Heart left ventricle (tissue), 16 donors: ENCODE measurements around the gene KIFBP. TPM values are rescaled to one million over a fixed set of nuclear protein-coding genes. Genes with fewer than 3 reads are reported as not detected.

ENCODE experiments used
- ATAC-seq, 4 donors: fragments of 200-7000 bp; cut with Tn5 transposase; one replicate each; pipeline ENCODE4 v1.9.1; 2020 to 2022; ENCODE audit warnings: moderate library complexity in 4 of 4, mild to moderate bottlenecking in 3 of 4, moderate number of reproducible peaks in 1 of 4
- DNase-seq, 5 donors: peaks; one replicate each; pipeline ENCODE4 v3.0.0-alpha.2; 2020
- H3K27ac ChIP-seq, 12 donors: fragments of 200-600 bp; sonication (generic) in 4 of 12; one replicate each; pipeline versions ENCODE4 v1.5.0 to v1.8.0; 2016 to 2022; ENCODE audit warnings: mild to moderate bottlenecking in 2 of 12
- H3K27me3 ChIP-seq, 9 donors: fragments of 200-600 bp; sonication (generic) in 2 of 9; one replicate each; pipeline versions ENCODE4 v1.5.1 to v1.8.0; 2016 to 2022; ENCODE audit warnings: mild to moderate bottlenecking in 3 of 9
- H3K36me3 ChIP-seq, 9 donors: fragments of 200-600 bp; sonication (generic) in 2 of 9; one replicate each; pipeline versions ENCODE4 v1.5.0 to v1.8.0; 2018 to 2022; ENCODE audit warnings: mild to moderate bottlenecking in 2 of 9
- H3K4me1 ChIP-seq, 12 donors: fragments of 200-600 bp; sonication (generic) in 4 of 12; one replicate each; pipeline versions ENCODE4 v1.5.0 to v1.8.0; 2016 to 2022; ENCODE audit warnings: mild to moderate bottlenecking in 3 of 12
- H3K4me3 ChIP-seq, 12 donors: fragments of 200-600 bp; sonication (generic) in 4 of 12; one replicate each; pipeline versions ENCODE4 v1.5.0 to v1.8.0; 2017 to 2022; ENCODE audit warnings: mild to moderate bottlenecking in 9 of 12, moderate library complexity in 4 of 12
- H3K9me3 ChIP-seq, 12 donors: fragments of 200-600 bp; sonication (generic) in 4 of 12; one replicate each; pipeline versions ENCODE4 v1.5.0 to v1.8.0; 2016 to 2022; ENCODE audit warnings: mild to moderate bottlenecking in 1 of 12
- POLR2A ChIP-seq, 2 donors: fragments of 450-650 bp; IDR thresholded peaks; one replicate each; pipeline ENCODE4 v1.6.1; 2017; ENCODE audit warnings: antibody characterized with exemption in 2 of 2, mild to moderate bottlenecking in 2 of 2, moderate library complexity in 2 of 2
- WGBS, 4 donors: extraction: QIAGEN DNeasy Blood & Tissue Kit in 2 of 4; methylation state at CpG; one replicate each; pipeline versions ENCODE4 v1.1.5 to v1.1.7; 2013 to 2018; 5-methylcytosine and 5-hydroxymethylcytosine counted together
- intact Hi-C, 10 donors: fragments of 100-400 bp; cut with DNase I; formaldehyde crosslinking; loops; one replicate each; pipeline versions ENCODE4 v1.11.1 to v1.14.2; 2022
- polyA plus RNA-seq, 2 donors: library from polyadenylated mRNA; stranded (reverse); fragments of 200-250 nt; gene quantifications; one replicate each; pipeline ENCODE4 v1.2.3, GENCODE V29; 2013
- total RNA-seq, 9 donors: library from RNA; depleted of rRNA in 2 of 9; stranded (reverse); fragments of >200 nt in 2 of 9; fragmentation: NEBNext Ultra II Directional in 3 of 9; extraction: Animal tissue kit (Norgen Biotek cat#: 25700) in 3 of 9; gene quantifications; one replicate each; pipeline versions ENCODE4 v1.1.0 to v1.2.4, GENCODE V29; 2016 to 2023
- TF ChIP-seq, protein P1 (sequence below), 12 donors: fragments of 200-600 bp; sonication (generic) in 4 of 12; IDR thresholded peaks; one replicate each; pipeline versions ENCODE4 v1.5.0 to v1.8.0; 2018 to 2022; ENCODE audit warnings: antibody characterized with exemption in 12 of 12, mild to moderate bottlenecking in 5 of 12
- donor health status: ischemic (EF 13 %, LVEDD 7.1; RV severe dilation, severe dysfunction).
- donor health status: healthy with polysubstance abuse.
- donor health status: DM: no; HTN: yes; CAD: no.
- donor health status: DM: no; HTN: no; CAD: no.
- donor health status: ischemic (EF 25% LVEDD 6.9; RV normal size, moderate dysfunction).
- donor health status: ischemic (EF 25% LVEDD 5.7; RV mildly dilated, moderate dysfunction).
- donor health status: healthy.
- donor health status: DM: yes; HTN: yes; CAD: no.
- donor health status: ischemic (EF 35%, LVEDD 5.7; RV mildly dilated, moderate dysfunction).
- donor health status: nonischemic (EF 11% LVEDD 7.7; RV severe dilation, severe dysfunction).
- donor health status: DM: yes; HTN: yes; CAD: no.
- donor health status: PGD.
- donor health status: ischemic (EF 29% LVEDD 5.4; RV normal size, mild dysfunction).
- donor health status: nonischemic (EF 23%, LVEDD 6.1; RV moderate dilation, normal function).

The KIFBP gene
- total and polyA plus RNA-seq, 11 donors = 21.4 to 70.6 (median 56.4) TPM

DNA sequence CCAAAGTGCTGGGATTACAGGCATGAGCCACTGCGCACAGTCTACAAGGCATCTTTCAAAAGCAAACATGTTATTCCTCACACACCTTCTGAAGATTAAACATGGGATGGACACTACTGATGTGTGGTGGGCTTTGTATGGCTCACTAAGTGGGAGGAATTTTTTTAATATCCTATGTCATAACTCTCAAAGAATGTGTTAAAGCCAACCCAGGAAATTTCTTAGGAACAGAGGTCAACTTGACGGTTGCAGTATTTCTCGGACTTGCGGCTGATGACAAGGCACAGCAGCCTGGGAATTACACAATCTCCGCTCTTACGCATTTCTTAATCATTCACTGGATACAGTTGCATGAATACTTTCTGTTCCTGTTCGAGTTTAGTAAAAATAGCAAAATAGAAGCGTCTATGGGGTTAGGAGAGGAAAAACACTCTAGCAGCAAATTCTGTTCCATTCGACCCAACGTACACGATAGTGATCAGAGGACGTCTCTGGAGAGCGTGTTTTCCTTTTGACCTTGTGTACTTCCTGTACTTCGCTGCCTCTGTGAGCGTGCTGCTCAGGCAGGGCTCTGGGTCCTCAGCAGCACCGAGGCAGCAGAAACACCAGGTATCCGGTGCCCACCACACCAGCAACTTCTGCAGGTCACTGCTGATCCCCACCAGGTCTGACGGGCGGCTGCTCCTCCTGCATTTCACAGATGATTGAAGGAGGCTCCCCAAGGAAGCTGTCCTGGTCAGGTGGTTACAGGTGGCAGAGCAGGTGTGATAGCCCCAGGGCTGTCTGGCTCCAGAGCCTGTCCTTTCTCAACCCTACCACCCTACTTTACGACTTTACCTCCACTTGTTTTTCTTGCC, 72.9 kb downstream of the KIFBP start:
- Histone ChIP-seq H3K9me3 (no peaks in the 10 kb centered on the region), H3K27me3 (no peaks in the 10 kb centered on the region), H3K4me1 (peaks cover 8 to 96% (median 38%) of the 10 kb centered on the region in 12 donors), H3K36me3 (no peaks in the 10 kb centered on the region), H3K27ac (peak overlapping the region; percentile 82 to 99 (median 90)), H3K4me3 (peak overlapping the region in 9 of 12 donors; percentile 0 to 49 (median 25))
- 36 to 53% (median 38%) methylated on average over 17 to 20 of the region's 20 CpGs for WGBS, 4 donors
- ATAC-seq (peak; percentile 84 to 92 (median 88)), DNase-seq (peak; percentile 64 to 77 (median 67))
- TF ChIP-seq POLR2A (IDR thresholded peaks at IDR 0.05) = peak in 1 of 2 donors; percentile 15
- TF ChIP-seq, protein P1, sequence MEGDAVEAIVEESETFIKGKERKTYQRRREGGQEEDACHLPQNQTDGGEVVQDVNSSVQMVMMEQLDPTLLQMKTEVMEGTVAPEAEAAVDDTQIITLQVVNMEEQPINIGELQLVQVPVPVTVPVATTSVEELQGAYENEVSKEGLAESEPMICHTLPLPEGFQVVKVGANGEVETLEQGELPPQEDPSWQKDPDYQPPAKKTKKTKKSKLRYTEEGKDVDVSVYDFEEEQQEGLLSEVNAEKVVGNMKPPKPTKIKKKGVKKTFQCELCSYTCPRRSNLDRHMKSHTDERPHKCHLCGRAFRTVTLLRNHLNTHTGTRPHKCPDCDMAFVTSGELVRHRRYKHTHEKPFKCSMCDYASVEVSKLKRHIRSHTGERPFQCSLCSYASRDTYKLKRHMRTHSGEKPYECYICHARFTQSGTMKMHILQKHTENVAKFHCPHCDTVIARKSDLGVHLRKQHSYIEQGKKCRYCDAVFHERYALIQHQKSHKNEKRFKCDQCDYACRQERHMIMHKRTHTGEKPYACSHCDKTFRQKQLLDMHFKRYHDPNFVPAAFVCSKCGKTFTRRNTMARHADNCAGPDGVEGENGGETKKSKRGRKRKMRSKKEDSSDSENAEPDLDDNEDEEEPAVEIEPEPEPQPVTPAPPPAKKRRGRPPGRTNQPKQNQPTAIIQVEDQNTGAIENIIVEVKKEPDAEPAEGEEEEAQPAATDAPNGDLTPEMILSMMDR (IDR thresholded peaks at IDR 0.05) = no peak
- intact Hi-C loops = loop anchor here in 3 of 10 donors (2.0 kb wide), 2 partner anchors 25 to 27 kb away; partner anchors contain the start of gene SRGN (in 2 of the 3)

DNA sequence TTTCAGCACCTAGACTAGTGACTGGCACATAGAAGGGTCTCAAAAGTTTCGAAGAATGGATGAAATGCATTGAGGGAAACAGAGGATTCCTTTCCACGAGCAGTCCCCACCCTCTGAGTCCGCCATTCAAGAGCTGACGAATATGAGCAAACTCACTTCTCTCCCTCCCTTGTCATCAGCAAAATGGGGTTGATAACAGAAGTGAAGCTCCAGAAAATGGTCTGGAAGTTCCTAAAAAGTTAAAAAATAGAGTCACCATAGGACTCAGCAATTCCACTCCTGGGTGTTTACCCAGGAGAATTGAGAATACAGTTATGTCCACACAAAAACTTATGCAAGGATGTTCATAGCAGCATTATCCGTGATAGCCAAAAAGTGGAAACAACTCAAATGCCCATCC, 74.3 kb downstream of the KIFBP start:
- Histone ChIP-seq H3K4me3 (no peak overlapping the region), H3K9me3 (no peaks in the 10 kb centered on the region), H3K36me3 (no peaks in the 10 kb centered on the region), H3K4me1 (peaks cover 7 to 83% (median 26%) of the 10 kb centered on the region in 12 donors), H3K27me3 (no peaks in the 10 kb centered on the region), H3K27ac (peak overlapping the region in 11 of 12 donors; percentile 87 to 99 (median 92))
- 84 to 91% (median 89%) methylated on average over 5 of the region's 5 CpGs for WGBS, 4 donors
- DNase-seq = no peak
- TF ChIP-seq, protein P1 (IDR thresholded peaks at IDR 0.05) = no peak
- TF ChIP-seq POLR2A (IDR thresholded peaks at IDR 0.05) = no peak
- intact Hi-C loops = no loop called here
- ATAC-seq = no peak

DNA sequence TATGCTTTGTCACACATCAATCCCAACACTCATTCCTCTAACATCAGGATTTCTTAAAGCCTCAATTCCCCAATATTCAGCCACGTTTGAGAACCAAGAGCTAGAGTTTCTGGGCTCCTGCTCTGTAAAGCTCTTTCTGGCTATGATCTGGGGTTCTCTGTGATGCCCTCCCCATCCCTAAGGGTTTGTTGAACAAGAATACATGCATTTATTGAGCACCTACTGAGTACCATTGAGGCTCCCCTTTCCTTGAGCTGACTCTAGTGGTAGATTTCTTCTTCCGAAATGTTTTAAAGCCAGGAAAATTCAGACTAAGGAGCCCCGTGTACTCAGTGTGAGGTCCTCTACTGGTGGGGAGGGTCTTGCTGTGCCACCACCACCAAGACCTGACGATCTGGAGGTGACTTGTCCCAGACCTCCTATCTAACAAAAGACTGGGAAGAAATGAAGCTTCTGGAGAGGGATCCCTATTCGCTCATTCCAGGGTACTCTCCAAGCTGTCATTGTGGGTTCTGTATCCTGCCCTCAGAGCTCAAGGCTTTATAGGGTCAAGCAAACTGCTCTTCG, 76.2 kb downstream of the KIFBP start:
- ATAC-seq (no peak), DNase-seq (no peak)
- H3K36me3 ChIP-seq = no peaks in the 10 kb centered on the region
- H3K4me1 ChIP-seq = peaks cover 7 to 72% (median 24%) of the 10 kb centered on the region in 12 donors
- H3K27ac ChIP-seq = peak overlapping the region; percentile 10 to 92 (median 65)
- H3K9me3 ChIP-seq = no peaks in the 10 kb centered on the region
- no peaks in the 10 kb centered on the region for H3K27me3 ChIP-seq
- intact Hi-C loops = no loop called here
- TF ChIP-seq, protein P1 (IDR thresholded peaks at IDR 0.05) = no peak
- no peak for TF ChIP-seq POLR2A (IDR thresholded peaks at IDR 0.05)
- WGBS, 4 donors = 85 to 95% (median 89%) methylated on average over 5 to 6 of the region's 6 CpGs
- H3K4me3 ChIP-seq = no peak overlapping the region
